Right forelimb (tissue), 1 donor: Measurements from ENCODE around the gene CREM.

Experiments
- DNase-seq: peaks from one replicate; pipeline ENCODE4 v3.0.0-alpha.2; 2018

Gene CREM

DNA sequence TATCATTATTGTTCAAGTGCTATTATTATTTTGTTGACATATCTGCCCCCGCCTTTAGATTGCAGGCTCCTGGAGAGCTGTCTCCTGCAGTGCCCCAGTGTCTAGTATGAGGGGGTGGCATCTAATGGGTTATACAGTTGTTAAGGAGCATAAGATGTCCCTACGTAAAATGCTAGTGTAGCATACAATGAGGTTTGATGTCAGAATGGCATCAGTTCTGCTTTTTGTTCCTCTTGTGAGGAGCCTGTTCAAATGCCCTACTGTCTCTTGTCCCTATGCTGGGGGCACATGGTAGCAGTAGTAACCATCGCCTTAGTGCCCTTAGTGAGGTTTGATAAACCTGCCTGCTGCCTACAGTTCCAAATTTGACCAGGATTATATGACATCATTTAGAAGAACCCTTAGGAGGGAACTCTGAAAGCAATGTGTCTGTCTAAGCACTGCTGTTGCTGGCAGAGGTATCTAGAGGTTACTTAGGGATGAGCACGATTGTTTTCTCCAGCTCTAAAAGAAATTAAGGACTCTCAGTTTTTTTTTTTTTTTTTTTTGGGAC, 9.7 kb downstream of the CREM start:
- no peak for DNase-seq

GRCh38 chr10:35140126-35140525, 13.5 kb downstream of the CREM start:
- DNase-seq = no peak

- no peak for DNase-seq
These were observed 14.1 kb downstream of the CREM start for GRCh38 chr10:35140727-35141126.

GRCh38 chr10:35150308-35150707, 23.7 kb downstream of the CREM start:
- DNase-seq = no peak

DNA sequence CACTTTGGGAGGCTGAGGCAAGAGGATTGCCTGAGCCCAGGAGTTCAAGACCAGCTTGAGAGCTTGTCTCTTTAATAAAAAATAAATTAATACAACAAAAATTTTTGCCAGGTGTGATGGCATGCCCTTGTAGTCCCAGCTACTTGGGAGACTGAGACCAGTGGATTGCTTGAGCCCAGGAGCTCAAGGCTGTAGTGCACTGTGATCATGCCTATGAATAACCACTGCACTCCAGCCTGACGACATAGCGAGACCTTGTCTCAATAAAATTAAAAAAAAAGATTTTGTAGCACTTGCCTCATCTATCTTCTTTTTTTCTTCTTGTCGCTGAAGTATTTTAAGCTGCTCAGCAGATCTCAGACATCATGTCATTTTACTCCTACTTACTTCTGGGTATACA, 26.3 kb downstream of the CREM start:
- DNase-seq = no peak

DNA sequence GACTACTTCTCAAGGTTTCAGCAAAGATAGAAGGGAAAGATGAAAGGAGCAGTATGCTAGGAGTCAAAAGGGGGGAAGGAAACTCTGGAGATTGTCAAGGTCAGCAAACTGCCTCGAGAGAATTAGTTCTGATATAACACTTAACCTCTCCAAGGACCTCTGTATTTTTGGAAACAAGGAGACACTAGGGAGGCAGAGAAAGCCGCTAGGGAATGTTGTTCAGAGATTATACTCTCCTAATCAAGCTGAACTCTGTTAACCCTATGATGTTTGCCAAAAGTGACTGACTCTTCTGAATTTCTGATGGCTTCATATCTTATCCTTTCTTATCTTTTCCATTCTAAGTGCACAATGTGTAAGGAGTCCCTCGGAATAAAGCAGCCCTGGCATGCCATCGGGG, 27.1 kb downstream of the CREM start:
- DNase-seq = no peak

DNA sequence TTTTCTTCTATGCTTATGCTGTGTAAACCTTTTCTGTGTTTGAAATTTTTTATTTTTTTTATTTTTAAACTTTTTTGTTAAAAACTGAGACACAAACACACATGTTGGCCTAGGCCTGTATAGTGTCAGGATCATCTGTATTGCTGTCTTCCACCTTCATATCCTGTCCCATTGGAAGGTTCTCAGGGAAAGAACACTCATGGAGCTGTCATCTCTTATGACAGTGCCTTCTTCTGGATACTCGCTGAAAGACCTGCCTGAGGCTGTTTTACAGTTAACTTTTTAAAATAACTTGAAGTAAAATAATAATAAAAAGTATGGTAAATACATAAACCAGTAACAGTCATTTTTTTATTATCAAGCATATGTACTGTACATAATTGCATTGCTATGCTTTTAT, 34.1 kb downstream of the CREM start:
- no peak for DNase-seq

- DNase-seq = no peak
These were observed 35.3 kb downstream of the CREM start for GRCh38 chr10:35161906-35162305.

GRCh38 chr10:35165136-35165535, 38.5 kb downstream of the CREM start:
- DNase-seq = no peak

DNA sequence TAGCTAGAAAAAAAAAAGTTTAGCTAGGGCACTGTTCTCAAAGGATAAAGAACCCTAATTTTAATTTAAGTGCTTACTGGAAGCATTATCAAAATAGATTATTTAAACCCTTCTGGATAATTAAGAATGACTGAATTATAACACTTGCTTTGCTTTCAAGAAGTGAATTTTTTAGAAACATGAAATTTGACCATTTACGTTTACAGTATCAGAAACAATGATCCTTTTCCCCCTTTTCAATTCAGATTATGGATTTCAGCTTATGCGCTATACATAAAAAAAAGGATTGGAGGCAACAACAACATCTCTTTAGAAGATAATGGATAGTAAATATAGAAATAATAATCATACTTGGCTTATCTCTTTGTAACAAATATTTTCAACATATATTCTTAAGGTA, 39.2 kb downstream of the CREM start:
- DNase-seq = no peak

GRCh38 chr10:35166607-35167006, 40.0 kb downstream of the CREM start:
- no peak for DNase-seq

DNA sequence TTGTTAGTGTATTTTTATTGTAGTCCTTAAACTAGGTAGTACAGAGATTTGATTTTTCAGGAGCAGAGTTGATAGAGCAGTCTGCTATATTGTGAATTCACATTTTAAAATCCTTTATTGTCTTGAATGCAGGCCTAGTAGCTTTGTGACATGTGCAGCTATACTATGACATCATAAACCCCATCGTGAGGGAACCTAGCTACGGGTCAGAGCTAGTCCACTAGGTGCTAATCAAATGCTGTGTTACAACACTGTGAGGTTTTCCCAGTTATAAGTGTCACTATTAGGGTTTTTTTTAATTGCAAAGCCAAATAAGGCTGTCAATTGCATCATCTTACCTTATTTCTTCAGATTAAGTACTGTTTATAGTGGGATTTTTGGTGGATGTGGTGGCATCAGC, 40.7 kb downstream of the CREM start:
- DNase-seq = no peak

- DNase-seq = no peak
These were observed 45.5 kb downstream of the CREM start for GRCh38 chr10:35172146-35172545.

DNA sequence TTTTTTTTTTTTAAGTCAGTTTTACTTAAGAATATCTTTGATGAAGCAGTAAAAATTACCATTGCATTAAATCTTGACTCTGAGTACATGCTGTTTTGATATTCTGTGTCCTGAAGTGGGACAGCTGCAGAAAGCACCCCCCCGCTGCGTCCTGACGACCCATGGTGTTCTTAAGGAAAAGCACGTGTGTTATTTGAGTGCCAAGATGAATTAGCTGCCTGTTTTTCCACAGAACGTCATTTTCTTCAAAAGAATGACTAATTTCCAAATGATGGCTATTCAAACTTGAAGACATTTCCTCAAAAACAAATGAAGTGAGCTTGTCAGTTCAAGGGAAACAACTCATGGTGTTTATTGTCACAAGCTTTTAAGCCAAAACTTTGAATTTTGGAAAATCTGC, 45.9 kb downstream of the CREM start:
- DNase-seq = no peak

DNA sequence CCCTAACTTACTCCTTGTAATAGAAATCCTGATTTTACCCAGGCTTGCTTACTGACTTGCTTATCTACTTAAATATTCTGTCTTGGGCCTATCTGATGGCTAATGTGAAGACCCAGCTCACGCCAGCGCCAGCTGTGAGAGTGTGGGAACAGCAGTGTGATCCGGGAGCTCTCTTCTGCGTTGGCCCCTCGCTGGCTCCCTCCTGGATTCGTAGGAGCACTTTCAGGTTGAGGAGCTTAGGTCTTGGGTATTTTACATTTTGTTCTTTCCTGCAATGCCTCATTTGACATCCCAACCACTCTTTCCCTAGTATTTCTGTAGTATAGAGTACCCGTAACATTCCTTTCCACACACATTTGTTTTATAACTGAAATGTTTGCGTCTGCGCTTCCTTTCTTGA, 51.7 kb downstream of the CREM start:
- no peak for DNase-seq

- no peak for DNase-seq
These were observed 56.2 kb downstream of the CREM start for GRCh38 chr10:35182631-35183510.

- DNase-seq = no peak
These were observed 58.0 kb downstream of the CREM start for GRCh38 chr10:35184527-35185171.

- no peak for DNase-seq
These were observed 58.8 kb downstream of the CREM start for GRCh38 chr10:35185260-35186034.

- no peak for DNase-seq
These were observed 62.3 kb downstream of the CREM start for GRCh38 chr10:35188954-35189353.

DNA sequence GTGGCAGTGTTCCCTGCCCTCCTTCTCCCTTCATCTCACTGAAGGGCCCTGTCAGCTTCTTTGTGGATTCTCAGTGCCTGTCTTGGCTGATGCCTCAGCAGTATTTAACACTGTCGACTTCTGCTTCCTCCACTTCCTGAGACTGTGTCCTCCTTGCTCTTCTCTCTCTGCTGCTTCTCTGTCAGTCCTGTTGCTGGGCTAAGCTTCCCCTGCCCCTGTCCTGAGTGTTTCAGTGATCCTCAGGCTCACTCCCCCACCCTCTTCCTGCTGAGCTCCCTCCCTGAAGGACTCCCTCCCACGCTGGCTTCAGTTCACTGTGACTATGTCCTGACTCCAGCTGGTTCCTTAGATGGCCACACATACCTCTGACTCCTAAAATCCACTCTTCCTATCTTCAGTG, 64.9 kb downstream of the CREM start:
- DNase-seq = no peak

- no peak for DNase-seq
These were observed 66.1 kb downstream of the CREM start for GRCh38 chr10:35192645-35193249.

- no peak for DNase-seq
These were observed 67.8 kb downstream of the CREM start for GRCh38 chr10:35194471-35194870.

GRCh38 chr10:35194906-35195305, 68.3 kb downstream of the CREM start:
- no peak for DNase-seq
